Breast epithelium (tissue), 4 donors: ENCODE measurements around the gene HELZ. TPM values are rescaled to one million over a fixed set of nuclear protein-coding genes. Genes with fewer than 3 reads are reported as not detected.
A peak's percentile ranks its signal among the peaks of the same experiment; 100 is the strongest.

Experiments used
- DNase-seq, 2 donors: peaks; one replicate each; pipeline ENCODE4 v3.0.0-alpha.2; 2019; ENCODE audit warnings: low spot score in 2 of 2
- H3K27ac ChIP-seq, 2 donors: fragments of 200-600 bp; sonication (generic) in 1 of 2; one replicate each; pipeline ENCODE4 v1.5.1; 2016 to 2019; ENCODE audit warnings: mild to moderate bottlenecking in 1 of 2
- H3K27me3 ChIP-seq, 2 donors: fragments of 200-600 bp; sonication (generic) in 1 of 2; one replicate each; pipeline versions ENCODE4 v1.5.1 to v1.6.0; 2017 to 2019; ENCODE audit warnings: control low read depth in 1 of 2, mild to moderate bottlenecking in 1 of 2
- H3K36me3 ChIP-seq: fragments of 200-600 bp; one replicate; pipeline ENCODE4 v1.5.1; 2019
- H3K4me1 ChIP-seq, 2 donors: fragments of 200-600 bp; sonication (generic); one replicate each; pipeline ENCODE4 v1.5.1; 2016 to 2019; ENCODE audit warnings: control low read depth in 1 of 2
- H3K4me3 ChIP-seq, 3 donors: fragments of 200-600 bp; sonication (generic); 1 replicate in 2 of 3; 2 replicates in 1 of 3; pipeline ENCODE4 v1.5.1; 2016 to 2019; ENCODE audit warnings: mild to moderate bottlenecking in 3 of 3, moderate library complexity in 2 of 3
- H3K9me3 ChIP-seq, 2 donors: fragments of 200-600 bp; sonication (generic) in 1 of 2; one replicate each; pipeline ENCODE4 v1.5.1; 2016 to 2019; ENCODE audit warnings: control low read depth in 1 of 2
- CTCF ChIP-seq, 3 donors: fragments of 450-650 bp; IDR thresholded peaks; one replicate each; pipeline ENCODE4 v1.5.1; 2016 to 2017; ENCODE audit warnings: antibody characterized with exemption in 3 of 3, mild to moderate bottlenecking in 3 of 3, moderate library complexity in 3 of 3
- POLR2A ChIP-seq: fragments of 450-650 bp; IDR thresholded peaks from one replicate; pipeline ENCODE4 v1.6.1; 2016; ENCODE audit warnings: antibody characterized with exemption, mild to moderate bottlenecking, moderate library complexity
- POLR2AphosphoS5 ChIP-seq, 3 donors: sonication (generic); formaldehyde crosslinking; IDR thresholded peaks; one replicate each; pipeline ENCODE4 v1.6.1; 2017; ENCODE audit warnings: antibody characterized with exemption in 3 of 3
- intact Hi-C: fragments of 100-400 bp; cut with DNase I; formaldehyde crosslinking; loops from one replicate; pipeline ENCODE4 v1.15.1; 2023; ENCODE audit warnings: low total_unique reads
- total RNA-seq, 3 donors: library from RNA; depleted of rRNA; stranded (reverse); fragments of >200 nt; gene quantifications; one replicate each; pipeline ENCODE4 v1.1.0, GENCODE V29; 2016

HELZ gene
- total RNA-seq, 3 donors from 2014 or later, result 66.5 to 104 (median 79.8) TPM

GRCh38 chr17:67059372-67059771, 185.6 kb downstream of the HELZ start:
- no peaks in the 10 kb centered on the region for H3K36me3 ChIP-seq
- H3K27me3 ChIP-seq, result no peaks in the 10 kb centered on the region
- H3K27ac ChIP-seq, result no peak overlapping the region
- TF ChIP-seq POLR2AphosphoS5 (IDR thresholded peaks at IDR 0.05) (no peak), POLR2A (no peak), CTCF (IDR thresholded peaks at IDR 0.05) (no peak)
- H3K9me3 ChIP-seq, result no peaks in the 10 kb centered on the region
- DNase-seq, result peak; percentile 14 to 50
- intact Hi-C loops, result no loop called here
- H3K4me3 ChIP-seq, result no peak overlapping the region
- no peaks in the 10 kb centered on the region for H3K4me1 ChIP-seq

- intact Hi-C loops, result no loop called here
- Histone ChIP-seq H3K27me3 (no peaks in the 10 kb centered on the region), H3K4me3 (no peak overlapping the region), H3K4me1 (no peaks in the 10 kb centered on the region), H3K9me3 (no peaks in the 10 kb centered on the region), H3K36me3 (no peaks in the 10 kb centered on the region), H3K27ac (no peak overlapping the region)
- peak in 1 of 2 donors; percentile 2 for DNase-seq
- TF ChIP-seq POLR2AphosphoS5 (IDR thresholded peaks at IDR 0.05), result no peak
Measured at GRCh38 chr17:67058036-67058435, 187.0 kb downstream of the HELZ start.

GRCh38 chr17:67056746-67057490, 188.1 kb downstream of the HELZ start:
- Histone ChIP-seq H3K4me3 (no peak overlapping the region), H3K27ac (no peak overlapping the region), H3K36me3 (no peaks in the 10 kb centered on the region), H3K4me1 (no peaks in the 10 kb centered on the region), H3K9me3 (no peaks in the 10 kb centered on the region), H3K27me3 (no peaks in the 10 kb centered on the region)
- peak in 1 of 2 donors; percentile 2 for DNase-seq
- intact Hi-C loops, result no loop called here
- TF ChIP-seq POLR2A (no peak), CTCF (IDR thresholded peaks at IDR 0.05) (no peak), POLR2AphosphoS5 (IDR thresholded peaks at IDR 0.05) (no peak)

GRCh38 chr17:67055811-67056745, 188.9 kb downstream of the HELZ start:
- intact Hi-C loops, result no loop called here
- Histone ChIP-seq H3K36me3 (no peaks in the 10 kb centered on the region), H3K4me3 (no peak overlapping the region), H3K4me1 (no peaks in the 10 kb centered on the region), H3K9me3 (no peaks in the 10 kb centered on the region), H3K27ac (no peak overlapping the region), H3K27me3 (no peaks in the 10 kb centered on the region)
- peak; percentile 7 to 36 for DNase-seq
- no peak for TF ChIP-seq POLR2AphosphoS5 (IDR thresholded peaks at IDR 0.05)
- no peak for TF ChIP-seq POLR2A
- TF ChIP-seq CTCF (IDR thresholded peaks at IDR 0.05), result no peak

GRCh38 chr17:67055041-67055443, 190.0 kb downstream of the HELZ start:
- H3K27me3 ChIP-seq, result no peaks in the 10 kb centered on the region
- intact Hi-C loops, result no loop called here
- no peak overlapping the region for H3K27ac ChIP-seq
- H3K4me1 ChIP-seq, result no peaks in the 10 kb centered on the region
- H3K9me3 ChIP-seq, result peaks cover 2 to 6% of the 10 kb centered on the region in 2 donors
- TF ChIP-seq POLR2AphosphoS5 (IDR thresholded peaks at IDR 0.05) (no peak), CTCF (IDR thresholded peaks at IDR 0.05) (no peak), POLR2A (no peak)
- H3K36me3 ChIP-seq, result no peaks in the 10 kb centered on the region
- DNase-seq, result peak; percentile 4 to 44
- H3K4me3 ChIP-seq, result no peak overlapping the region
